ENCODE results near the gene LEPROT.

GRCh38 chr1:65449214-65449823 lies 28.9 kb downstream of the LEPROT start:
- no peak for TF ChIP-seq EP300 (IDR thresholded peaks at IDR 0.05)
- no peak for TF ChIP-seq CTCF (IDR thresholded peaks at IDR 0.05)
- no peak for TF ChIP-seq POLR2A (IDR thresholded peaks at IDR 0.05)
- no peak for TF ChIP-seq POLR2AphosphoS5 (IDR thresholded peaks at IDR 0.05)
